T1000 (cell line): Measurements from ENCODE around the gene SECISBP2L.

Source experiments
- DNase-seq: peaks from one replicate; lab custom pipeline; 2025; ENCODE audit warnings: mixed read lengths; lab: John Stamatoyannopoulos, UW

SECISBP2L gene

GRCh38 chr15:48963524-48964113 is 82.6 kb downstream of the SECISBP2L start, which contains the start of gene SHC4:
Gene SHC4 (minus strand): TSS chr15:48963919. CDS start chr15:48963015, 904 bp downstream.
- DNase-seq = peak; percentile 74

- DNase-seq = peak; percentile 53
Observed at GRCh38 chr15:48962662-48963523, 83.4 kb downstream of the SECISBP2L start.

- no peak for DNase-seq
Observed at GRCh38 chr15:48955967-48956366, 90.3 kb downstream of the SECISBP2L start.

- DNase-seq = no peak
Observed at GRCh38 chr15:48955370-48955769, 90.9 kb downstream of the SECISBP2L start.

- no peak for DNase-seq
Observed at GRCh38 chr15:48954538-48954937, 91.7 kb downstream of the SECISBP2L start.

GRCh38 chr15:48946840-48947187 is 99.4 kb downstream of the SECISBP2L start:
- DNase-seq = no peak

GRCh38 chr15:48946074-48946839 is 100.0 kb downstream of the SECISBP2L start:
- no peak for DNase-seq

- no peak for DNase-seq
Observed at GRCh38 chr15:48945386-48945785, 100.9 kb downstream of the SECISBP2L start.

GRCh38 chr15:48941904-48942303 is 104.3 kb downstream of the SECISBP2L start:
- no peak for DNase-seq

GRCh38 chr15:48940508-48940907 is 105.7 kb downstream of the SECISBP2L start:
- DNase-seq = peak; percentile 34

GRCh38 chr15:48939648-48940047 is 106.6 kb downstream of the SECISBP2L start:
- peak; percentile 38 for DNase-seq
